ENCODE data around the gene AGK.

Gene AGK, protein sequence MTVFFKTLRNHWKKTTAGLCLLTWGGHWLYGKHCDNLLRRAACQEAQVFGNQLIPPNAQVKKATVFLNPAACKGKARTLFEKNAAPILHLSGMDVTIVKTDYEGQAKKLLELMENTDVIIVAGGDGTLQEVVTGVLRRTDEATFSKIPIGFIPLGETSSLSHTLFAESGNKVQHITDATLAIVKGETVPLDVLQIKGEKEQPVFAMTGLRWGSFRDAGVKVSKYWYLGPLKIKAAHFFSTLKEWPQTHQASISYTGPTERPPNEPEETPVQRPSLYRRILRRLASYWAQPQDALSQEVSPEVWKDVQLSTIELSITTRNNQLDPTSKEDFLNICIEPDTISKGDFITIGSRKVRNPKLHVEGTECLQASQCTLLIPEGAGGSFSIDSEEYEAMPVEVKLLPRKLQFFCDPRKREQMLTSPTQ

DNA sequence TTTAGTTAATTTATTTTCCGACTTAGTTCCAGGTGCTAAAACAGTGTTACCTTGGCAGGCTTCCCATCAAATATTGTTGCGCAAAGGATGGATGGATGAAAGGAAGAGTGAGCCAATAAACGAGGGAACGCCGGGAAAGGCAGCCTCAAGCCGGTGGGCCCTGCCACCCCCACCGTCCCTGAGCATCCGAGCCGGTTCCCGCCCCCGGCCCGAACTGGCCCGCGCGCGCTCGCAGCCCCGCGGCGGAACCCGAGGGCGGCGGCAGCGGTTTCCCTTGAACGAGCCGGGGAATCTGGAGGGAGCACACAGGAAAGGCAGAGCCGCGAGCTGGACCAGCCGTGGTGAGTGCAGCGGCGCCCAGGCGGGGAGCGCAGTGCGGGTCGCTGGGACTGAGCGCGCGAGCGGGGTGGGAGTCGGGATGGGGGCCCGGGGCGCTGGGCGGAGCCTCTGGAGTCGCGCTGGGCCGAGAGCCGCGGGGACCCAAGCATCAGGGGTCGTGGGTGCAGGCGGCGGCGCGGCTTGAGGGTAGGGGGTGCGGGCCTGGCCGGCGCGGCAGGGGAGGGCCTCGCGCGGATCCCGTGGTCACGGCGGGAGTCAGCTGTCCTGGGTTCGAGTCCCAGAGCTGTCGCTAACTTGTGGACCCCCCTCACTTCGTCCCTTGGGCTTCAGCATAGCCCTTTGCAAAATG lies at the start of gene AGK:
AGK (plus strand) TSS at position 317 of the 688 bp plus-strand sequence. CDS start 4,057 bp downstream, outside the sequence.
- WGBS (ENCODE audit: insufficient coverage, insufficient read length) = no CpG with 5 or more reads among the region's 66 CpGs
- H3K27ac ChIP-seq (ENCODE audit: low read length) = no peak within 1 kb of the TSS
- peak; percentile 64 for DNase-seq (ENCODE audit: low read depth, low spot score)
- peak within 1 kb of the TSS; percentile 96 for H3K4me3 ChIP-seq (ENCODE audit: low read length)
- H3K36me3 ChIP-seq (ENCODE audit: control insufficient read depth, insufficient read depth, low read length) = no peaks in the 10 kb centered on the region
- H3K4me1 ChIP-seq (ENCODE audit: control insufficient read depth, insufficient read depth, low read length) = no peaks in the 10 kb centered on the region
- H3K27me3 ChIP-seq (ENCODE audit: control insufficient read depth, insufficient read depth, low read length) = no peaks in the 10 kb centered on the region
- H3K9me3 ChIP-seq (ENCODE audit: control insufficient read depth, insufficient read depth, low read length) = no peaks in the 10 kb centered on the region

DNA sequence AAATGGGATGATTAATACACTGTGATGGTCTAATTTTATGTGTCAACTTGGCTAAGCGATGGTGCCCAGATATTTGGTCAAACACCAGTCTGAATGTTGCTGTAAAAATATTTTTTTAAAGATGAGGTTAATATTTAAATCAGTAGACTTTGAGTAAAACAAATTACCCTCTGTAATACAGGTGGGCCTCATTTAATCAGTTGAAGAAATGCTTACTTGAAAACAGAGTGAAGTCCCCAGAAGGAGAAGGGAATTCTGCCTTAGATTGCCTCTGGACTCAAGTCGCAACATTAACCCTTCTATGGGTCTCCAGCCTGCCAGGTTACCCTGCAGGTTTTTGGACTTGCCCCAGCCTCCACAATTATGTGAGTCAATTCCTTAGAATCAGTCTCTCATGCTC lies 49.8 kb upstream of the AGK start:
- Histone ChIP-seq H3K4me3 (ENCODE audit: low read length) (no peak overlapping the region), H3K4me1 (ENCODE audit: control insufficient read depth, insufficient read depth, low read length) (no peaks in the 10 kb centered on the region; the same call in 1 of the 2 replicates), H3K27ac (ENCODE audit: low read length) (no peak overlapping the region), H3K9me3 (ENCODE audit: control insufficient read depth, insufficient read depth, low read length) (no peaks in the 10 kb centered on the region), H3K27me3 (ENCODE audit: control insufficient read depth, insufficient read depth, low read length) (no peaks in the 10 kb centered on the region), H3K36me3 (ENCODE audit: control insufficient read depth, insufficient read depth, low read length) (no peaks in the 10 kb centered on the region)
- WGBS (ENCODE audit: insufficient coverage, insufficient read length) = no CpG with 5 or more reads among the region's 2 CpGs
- no peak for DNase-seq (ENCODE audit: low read depth, low spot score)

DNA sequence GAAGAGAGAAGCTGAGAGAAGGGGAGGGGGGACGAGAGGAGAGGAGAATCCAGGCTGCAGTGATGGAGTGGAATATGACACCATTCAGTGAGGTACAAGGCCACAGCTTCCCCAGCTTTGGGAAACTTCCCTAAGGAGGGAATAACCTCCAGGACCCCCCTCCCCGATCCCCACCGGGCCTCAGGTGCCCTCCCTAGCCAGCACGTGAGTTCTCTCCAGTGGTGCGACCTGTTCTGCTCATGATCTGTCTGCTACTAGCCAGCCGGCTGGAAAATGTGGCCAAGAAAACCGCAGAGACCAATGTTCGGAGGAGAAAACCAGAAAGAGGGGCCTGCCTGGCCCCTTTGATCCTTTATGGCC lies 39.9 kb upstream of the AGK start:
- no CpG with 5 or more reads among the region's 8 CpGs for WGBS (ENCODE audit: insufficient coverage, insufficient read length)
- no peaks in the 10 kb centered on the region for H3K36me3 ChIP-seq (ENCODE audit: control insufficient read depth, insufficient read depth, low read length)
- H3K27me3 ChIP-seq (ENCODE audit: control insufficient read depth, insufficient read depth, low read length) = no peaks in the 10 kb centered on the region; the same call in none of the 2 replicates
- no peak overlapping the region for H3K27ac ChIP-seq (ENCODE audit: low read length)
- peaks cover 2% of the 10 kb centered on the region; the same call in 1 of the 2 replicates for H3K4me1 ChIP-seq (ENCODE audit: control insufficient read depth, insufficient read depth, low read length)
- H3K4me3 ChIP-seq (ENCODE audit: low read length) = peak overlapping the region; percentile 3; the same call in 1 of the 2 replicates
- no peaks in the 10 kb centered on the region for H3K9me3 ChIP-seq (ENCODE audit: control insufficient read depth, insufficient read depth, low read length)
- DNase-seq (ENCODE audit: low read depth, low spot score) = no peak

DNA sequence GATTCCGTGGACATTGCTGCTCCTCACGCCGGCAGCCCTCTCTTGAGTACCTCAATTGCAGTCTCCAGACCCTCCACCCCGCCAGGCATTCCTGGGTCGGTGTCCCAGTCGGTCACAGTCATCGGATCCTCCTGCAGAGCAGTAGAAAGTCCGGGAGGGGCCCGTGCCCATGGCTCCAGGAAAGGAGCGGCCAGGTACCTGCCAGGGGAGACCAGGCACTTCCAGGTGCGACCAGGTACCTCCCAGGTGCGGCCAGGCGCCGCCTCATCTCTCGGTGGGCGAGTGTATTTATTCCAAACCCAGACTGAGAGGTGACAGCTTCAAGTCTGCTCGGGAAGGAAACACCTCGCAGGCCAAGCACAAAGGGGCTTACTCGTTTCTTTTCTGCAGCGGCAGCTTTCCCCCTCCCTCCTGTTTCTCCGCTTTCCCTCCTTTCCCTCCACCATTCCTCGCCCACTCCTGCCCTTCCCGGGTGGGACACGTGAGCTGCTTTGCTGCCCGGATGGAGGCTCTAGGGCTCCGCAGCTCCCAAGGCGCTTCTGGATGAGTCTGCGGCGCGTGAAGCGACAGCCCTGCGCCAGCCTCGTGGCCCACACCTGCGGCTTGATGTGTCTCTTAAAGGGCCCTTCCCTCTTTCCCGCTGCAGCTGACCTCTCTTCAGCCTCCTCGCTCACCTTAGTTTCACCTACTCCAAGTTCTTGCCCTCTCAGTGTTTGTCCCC lies 39.4 kb upstream of the AGK start:
- no peaks in the 10 kb centered on the region for H3K9me3 ChIP-seq (ENCODE audit: control insufficient read depth, insufficient read depth, low read length)
- peaks cover 2% of the 10 kb centered on the region; the same call in 1 of the 2 replicates for H3K4me1 ChIP-seq (ENCODE audit: control insufficient read depth, insufficient read depth, low read length)
- no peaks in the 10 kb centered on the region for H3K36me3 ChIP-seq (ENCODE audit: control insufficient read depth, insufficient read depth, low read length)
- DNase-seq (ENCODE audit: low read depth, low spot score) = no peak
- H3K4me3 ChIP-seq (ENCODE audit: low read length) = peak overlapping the region; percentile 3; the same call in 1 of the 2 replicates
- H3K27ac ChIP-seq (ENCODE audit: low read length) = no peak overlapping the region
- H3K27me3 ChIP-seq (ENCODE audit: control insufficient read depth, insufficient read depth, low read length) = no peaks in the 10 kb centered on the region; the same call in none of the 2 replicates
- WGBS (ENCODE audit: insufficient coverage, insufficient read length) = no CpG with 5 or more reads among the region's 36 CpGs

DNA sequence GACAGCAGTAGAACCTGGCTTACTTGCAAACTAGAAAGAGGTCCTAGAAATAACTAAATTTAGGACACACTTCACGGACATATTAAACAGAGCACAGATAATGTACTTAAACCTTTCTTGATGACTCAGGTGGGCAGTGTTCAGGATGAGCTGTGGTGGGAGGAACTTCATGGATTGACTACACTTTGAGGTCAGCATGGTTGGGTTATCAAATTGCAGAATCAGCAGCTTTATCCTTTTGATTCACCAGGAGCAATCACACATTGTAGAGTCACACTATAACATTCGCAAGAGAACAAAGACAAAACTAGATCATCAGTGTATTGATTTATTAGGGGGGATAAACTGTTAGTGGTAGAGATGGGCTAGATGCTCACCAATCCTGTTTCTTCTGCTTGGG lies 38.6 kb upstream of the AGK start:
- Histone ChIP-seq H3K27me3 (ENCODE audit: control insufficient read depth, insufficient read depth, low read length) (no peaks in the 10 kb centered on the region; the same call in none of the 2 replicates), H3K4me1 (ENCODE audit: control insufficient read depth, insufficient read depth, low read length) (peaks cover 2% of the 10 kb centered on the region; the same call in 1 of the 2 replicates), H3K36me3 (ENCODE audit: control insufficient read depth, insufficient read depth, low read length) (no peaks in the 10 kb centered on the region), H3K9me3 (ENCODE audit: control insufficient read depth, insufficient read depth, low read length) (no peaks in the 10 kb centered on the region), H3K27ac (ENCODE audit: low read length) (no peak overlapping the region), H3K4me3 (ENCODE audit: low read length) (no peak overlapping the region)
- WGBS (ENCODE audit: insufficient coverage, insufficient read length) = no CpG with 5 or more reads among the region's 2 CpGs
- no peak for DNase-seq (ENCODE audit: low read depth, low spot score)

DNA sequence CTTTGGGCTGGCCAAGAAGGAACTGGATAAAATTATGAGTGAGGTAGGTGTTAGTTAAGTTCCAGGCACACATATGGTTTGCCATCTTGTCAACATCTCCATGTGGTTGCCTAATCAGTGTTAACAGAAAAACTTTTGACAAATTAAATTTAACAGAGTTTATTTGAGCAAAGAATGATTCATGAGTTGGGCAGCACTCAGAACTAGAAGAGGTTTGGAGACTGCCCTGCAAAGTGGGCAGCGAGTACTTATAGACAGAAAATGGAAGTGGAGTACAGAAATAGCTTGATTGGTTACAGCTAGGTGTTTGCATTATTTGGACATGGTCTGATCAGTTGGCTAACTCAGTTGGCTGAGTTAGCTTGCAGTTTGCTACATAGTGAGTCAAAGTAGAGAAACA lies 37.5 kb upstream of the AGK start:
- no peak for DNase-seq (ENCODE audit: low read depth, low spot score)
- Histone ChIP-seq H3K36me3 (ENCODE audit: control insufficient read depth, insufficient read depth, low read length) (no peaks in the 10 kb centered on the region), H3K4me3 (ENCODE audit: low read length) (no peak overlapping the region), H3K27me3 (ENCODE audit: control insufficient read depth, insufficient read depth, low read length) (no peaks in the 10 kb centered on the region; the same call in none of the 2 replicates), H3K4me1 (ENCODE audit: control insufficient read depth, insufficient read depth, low read length) (peaks cover 2% of the 10 kb centered on the region; the same call in 1 of the 2 replicates), H3K9me3 (ENCODE audit: control insufficient read depth, insufficient read depth, low read length) (no peaks in the 10 kb centered on the region), H3K27ac (ENCODE audit: low read length) (no peak overlapping the region)
- WGBS (ENCODE audit: insufficient coverage, insufficient read length) = no CpG with 5 or more reads among the region's 1 CpG

DNA sequence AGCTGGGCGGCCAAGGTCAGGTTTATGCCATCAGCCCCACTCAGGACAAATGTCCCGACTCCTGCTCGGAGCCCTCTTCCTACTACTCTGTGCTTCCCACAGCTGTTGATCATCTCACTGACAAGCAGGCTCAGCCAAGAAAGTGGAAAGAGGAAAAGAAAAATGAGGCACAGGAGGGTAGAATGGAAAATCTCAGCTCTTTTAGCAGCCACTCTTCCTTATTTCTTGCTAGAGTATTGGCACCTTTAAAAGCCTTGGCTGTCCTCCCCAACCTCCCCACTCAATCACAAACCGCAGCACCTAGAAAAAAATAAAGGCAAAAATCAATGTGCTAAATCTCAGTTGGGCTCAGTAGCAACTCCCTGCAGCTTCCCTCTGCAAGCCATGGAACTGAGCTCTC lies 35.3 kb upstream of the AGK start:
- H3K4me3 ChIP-seq (ENCODE audit: low read length) = no peak overlapping the region
- no peaks in the 10 kb centered on the region; the same call in 1 of the 2 replicates for H3K27me3 ChIP-seq (ENCODE audit: control insufficient read depth, insufficient read depth, low read length)
- WGBS (ENCODE audit: insufficient coverage, insufficient read length) = no CpG with 5 or more reads among the region's 4 CpGs
- no peak overlapping the region for H3K27ac ChIP-seq (ENCODE audit: low read length)
- no peak for DNase-seq (ENCODE audit: low read depth, low spot score)
- H3K36me3 ChIP-seq (ENCODE audit: control insufficient read depth, insufficient read depth, low read length) = no peaks in the 10 kb centered on the region
- H3K4me1 ChIP-seq (ENCODE audit: control insufficient read depth, insufficient read depth, low read length) = no peaks in the 10 kb centered on the region; the same call in 1 of the 2 replicates
- no peaks in the 10 kb centered on the region for H3K9me3 ChIP-seq (ENCODE audit: control insufficient read depth, insufficient read depth, low read length)

DNA sequence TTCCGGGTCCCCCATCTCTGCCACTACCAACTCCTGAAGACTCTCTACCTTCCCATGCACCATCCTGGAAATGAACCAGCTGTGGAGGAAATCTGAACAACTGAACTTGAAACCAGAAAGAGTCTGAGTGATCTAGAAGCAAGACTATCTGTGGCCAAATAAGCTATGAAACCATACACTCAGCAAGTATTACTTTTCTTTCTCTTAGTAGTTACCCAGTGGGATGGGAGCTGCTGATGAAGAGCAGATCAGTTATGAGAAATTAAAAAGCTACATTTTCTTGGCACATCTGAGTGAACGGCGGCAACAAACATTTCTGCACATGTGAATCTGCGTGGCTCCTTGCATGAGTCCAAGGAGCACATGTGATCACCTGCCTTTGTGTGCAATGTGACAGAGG lies 31.6 kb upstream of the AGK start:
- no peak for DNase-seq (ENCODE audit: low read depth, low spot score)
- Histone ChIP-seq H3K9me3 (ENCODE audit: control insufficient read depth, insufficient read depth, low read length) (no peaks in the 10 kb centered on the region), H3K27ac (ENCODE audit: low read length) (no peak overlapping the region), H3K4me3 (ENCODE audit: low read length) (no peak overlapping the region), H3K27me3 (ENCODE audit: control insufficient read depth, insufficient read depth, low read length) (no peaks in the 10 kb centered on the region), H3K4me1 (ENCODE audit: control insufficient read depth, insufficient read depth, low read length) (no peaks in the 10 kb centered on the region), H3K36me3 (ENCODE audit: control insufficient read depth, insufficient read depth, low read length) (no peaks in the 10 kb centered on the region)
- no CpG with 5 or more reads among the region's 4 CpGs for WGBS (ENCODE audit: insufficient coverage, insufficient read length)

DNA sequence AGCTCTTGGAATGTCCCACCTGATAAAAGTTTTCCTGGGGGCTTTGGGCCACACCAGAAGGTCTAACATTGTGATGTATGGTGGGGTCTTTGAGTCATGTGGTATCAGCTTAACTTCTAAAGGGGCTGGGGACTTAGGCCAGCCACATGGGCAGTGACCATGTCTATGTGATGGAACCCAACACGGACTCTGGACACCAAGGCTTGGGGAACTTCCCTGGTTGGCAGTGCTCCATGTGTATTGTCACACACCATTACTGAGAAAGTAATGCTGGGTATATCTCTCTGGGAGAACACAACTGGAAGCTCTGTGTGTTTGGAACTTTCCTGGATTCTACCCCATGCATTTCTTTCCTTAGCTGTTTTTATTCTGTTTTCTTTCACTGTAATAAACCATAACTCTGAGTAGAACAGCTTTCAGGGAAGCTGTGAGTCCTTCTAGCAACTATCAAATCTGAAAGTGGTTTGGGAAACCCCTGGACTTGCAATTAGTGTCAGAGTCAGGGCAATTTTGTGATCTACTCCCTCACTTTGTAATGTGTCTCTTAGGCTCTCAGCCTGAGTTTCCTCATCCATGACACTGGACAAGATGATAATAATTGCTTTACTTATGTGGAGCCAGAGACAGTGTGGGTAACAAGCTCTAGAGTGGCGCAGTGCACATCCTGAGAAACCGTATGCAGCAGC lies 28.4 kb upstream of the AGK start:
- H3K36me3 ChIP-seq (ENCODE audit: control insufficient read depth, insufficient read depth, low read length) = no peaks in the 10 kb centered on the region
- H3K27me3 ChIP-seq (ENCODE audit: control insufficient read depth, insufficient read depth, low read length) = no peaks in the 10 kb centered on the region
- no peaks in the 10 kb centered on the region for H3K9me3 ChIP-seq (ENCODE audit: control insufficient read depth, insufficient read depth, low read length)
- DNase-seq (ENCODE audit: low read depth, low spot score) = no peak
- WGBS (ENCODE audit: insufficient coverage, insufficient read length) = no CpG with 5 or more reads among the region's 3 CpGs
- no peak overlapping the region for H3K4me3 ChIP-seq (ENCODE audit: low read length)
- H3K27ac ChIP-seq (ENCODE audit: low read length) = no peak overlapping the region
- H3K4me1 ChIP-seq (ENCODE audit: control insufficient read depth, insufficient read depth, low read length) = peaks cover 1% of the 10 kb centered on the region; the same call in 1 of the 2 replicates
